Measurements from ENCODE around the gene SEC16A. TPM values are rescaled to one million over a fixed set of nuclear protein-coding genes. Genes with fewer than 3 reads are reported as not detected.

Gene SEC16A
- total and polyA plus RNA-seq, 4 donors = 21.7 to 96.1 (median 66.0) TPM

DNA sequence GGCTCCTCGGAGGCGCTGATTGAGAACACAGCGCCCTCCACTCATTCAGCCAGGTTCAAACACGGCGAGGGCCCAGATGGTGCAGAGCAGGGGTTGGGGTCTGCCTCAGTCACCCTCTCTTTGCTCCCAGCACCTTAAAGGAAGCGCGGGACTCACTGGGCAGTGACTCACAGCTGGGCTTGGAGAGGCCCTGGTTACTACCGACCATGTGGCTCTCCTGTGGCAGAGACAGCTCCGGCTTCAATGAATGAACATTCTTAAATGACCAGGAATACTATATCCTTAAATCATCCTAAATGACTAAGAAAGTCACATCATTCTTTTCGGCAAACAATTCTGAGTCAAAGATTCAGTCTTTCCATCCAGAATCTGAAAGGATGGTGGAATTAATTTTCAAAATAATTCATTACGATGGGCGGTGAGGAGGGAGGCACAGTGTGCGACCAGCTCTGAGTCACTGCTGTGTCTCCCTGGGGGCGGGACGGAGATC, 41.6 kb downstream of the SEC16A start:
- Histone ChIP-seq H3K27me3 (ENCODE audit: control insufficient read depth in 4 of 4, insufficient read depth in 4 of 4, low read length in 3 of 4) (no peaks in the 10 kb centered on the region), H3K4me3 (ENCODE audit: low read depth in 1 of 3, low read length in 3 of 3) (no peak overlapping the region), H3K4me1 (ENCODE audit: control insufficient read depth in 4 of 4, insufficient read depth in 4 of 4, low read length in 3 of 4) (peaks cover 14 to 60% (median 53%) of the 10 kb centered on the region in 4 donors), H3K27ac (ENCODE audit: low read depth in 1 of 2, low read length in 2 of 2) (peak overlapping the region; percentile 79 to 80), H3K36me3 (ENCODE audit: control insufficient read depth in 4 of 4, insufficient read depth in 3 of 4, low read depth in 1 of 4, low read length in 3 of 4) (peaks cover 17 to 46% (median 29%) of the 10 kb centered on the region in 4 donors), H3K9me3 (ENCODE audit: control insufficient read depth in 4 of 4, low read length in 3 of 4) (no peaks in the 10 kb centered on the region), H3K9ac (ENCODE audit: low read depth in 1 of 2, low read length in 2 of 2) (peak overlapping the region in 1 of 2 donors; percentile 32)
- no peak for DNase-seq (ENCODE audit: low spot score)
- no peak for TF ChIP-seq YY1 (IDR thresholded peaks at IDR 0.05)
- no peak for TF ChIP-seq FOXA2 (IDR thresholded peaks at IDR 0.05)
- no peak for TF ChIP-seq HNF4A (conservative IDR thresholded peaks at IDR 0.05)
- no peak for TF ChIP-seq RXRA (IDR thresholded peaks at IDR 0.05)
- TF ChIP-seq SP1 (IDR thresholded peaks at IDR 0.05) = no peak
- WGBS = 86% methylated on average over 15 of the region's 15 CpGs

DNA sequence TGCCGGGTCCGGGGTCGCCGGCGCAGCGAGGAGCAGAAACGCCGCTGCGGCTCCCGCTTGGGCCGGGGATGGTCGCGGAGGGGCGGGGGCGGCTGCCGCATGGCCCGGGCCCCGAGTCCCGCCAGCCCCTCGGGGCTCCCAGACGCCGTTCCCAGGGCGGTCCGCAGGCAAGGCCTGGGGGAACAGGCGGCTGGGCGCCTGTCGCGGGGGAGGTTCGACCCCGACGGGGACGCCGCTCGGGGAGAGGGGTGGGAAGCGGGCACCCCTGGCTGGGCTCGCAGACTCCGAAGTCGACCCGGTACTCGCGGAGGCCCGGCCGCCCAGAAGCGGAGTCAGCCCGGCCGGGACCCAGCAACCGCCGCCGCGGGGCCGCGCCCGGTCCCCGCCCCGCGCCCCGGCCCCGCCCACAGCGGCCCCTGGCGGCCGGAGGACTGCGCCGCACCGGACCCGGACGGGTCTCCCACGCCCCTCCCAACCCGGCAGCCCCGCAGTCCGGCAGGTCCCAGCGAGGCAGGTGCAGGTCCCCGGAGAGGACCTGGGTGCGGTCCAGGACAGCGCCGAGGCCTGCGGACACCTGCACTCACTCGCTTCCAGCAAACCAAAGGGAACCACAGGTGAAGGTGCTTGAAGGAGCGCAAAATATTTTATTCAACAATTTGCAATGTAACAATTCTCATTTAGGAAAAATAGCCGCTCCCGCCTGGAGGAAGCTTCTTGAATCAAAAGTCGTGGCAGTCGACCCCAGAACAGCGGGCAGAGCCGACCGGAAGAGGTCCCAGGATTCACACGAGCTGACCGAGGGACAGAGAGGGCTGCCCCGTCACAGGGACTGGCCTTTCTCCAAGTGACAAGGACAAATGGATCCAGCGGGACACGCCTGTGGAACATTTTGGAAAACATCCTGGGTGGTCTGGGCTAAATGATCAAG, 43.1 kb downstream of the SEC16A start, which contains the start of gene INPP5E:
Gene INPP5E (minus strand): TSS at position 365 of the 928 bp plus-strand sequence. CDS start 426 bp downstream, outside the sequence.
- WGBS = 5% methylated on average over 90 of the region's 90 CpGs
- peak; percentile 92 for DNase-seq (ENCODE audit: low spot score)
- TF ChIP-seq RAD21 (IDR thresholded peaks at IDR 0.05) = no peak
- TF ChIP-seq, protein P1, sequence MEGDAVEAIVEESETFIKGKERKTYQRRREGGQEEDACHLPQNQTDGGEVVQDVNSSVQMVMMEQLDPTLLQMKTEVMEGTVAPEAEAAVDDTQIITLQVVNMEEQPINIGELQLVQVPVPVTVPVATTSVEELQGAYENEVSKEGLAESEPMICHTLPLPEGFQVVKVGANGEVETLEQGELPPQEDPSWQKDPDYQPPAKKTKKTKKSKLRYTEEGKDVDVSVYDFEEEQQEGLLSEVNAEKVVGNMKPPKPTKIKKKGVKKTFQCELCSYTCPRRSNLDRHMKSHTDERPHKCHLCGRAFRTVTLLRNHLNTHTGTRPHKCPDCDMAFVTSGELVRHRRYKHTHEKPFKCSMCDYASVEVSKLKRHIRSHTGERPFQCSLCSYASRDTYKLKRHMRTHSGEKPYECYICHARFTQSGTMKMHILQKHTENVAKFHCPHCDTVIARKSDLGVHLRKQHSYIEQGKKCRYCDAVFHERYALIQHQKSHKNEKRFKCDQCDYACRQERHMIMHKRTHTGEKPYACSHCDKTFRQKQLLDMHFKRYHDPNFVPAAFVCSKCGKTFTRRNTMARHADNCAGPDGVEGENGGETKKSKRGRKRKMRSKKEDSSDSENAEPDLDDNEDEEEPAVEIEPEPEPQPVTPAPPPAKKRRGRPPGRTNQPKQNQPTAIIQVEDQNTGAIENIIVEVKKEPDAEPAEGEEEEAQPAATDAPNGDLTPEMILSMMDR (IDR thresholded peaks at IDR 0.05; ENCODE audit: low read depth, low read length, missing input control) = peak; percentile 65
- peak; percentile 20 for TF ChIP-seq SP1 (IDR thresholded peaks at IDR 0.05)
- Histone ChIP-seq H3K27ac (ENCODE audit: low read depth in 1 of 2, low read length in 2 of 2) (peak within 1 kb of the TSS; percentile 79 to 80), H3K9me3 (ENCODE audit: control insufficient read depth in 4 of 4, low read length in 3 of 4) (no peaks in the 10 kb centered on the region), H3K36me3 (ENCODE audit: control insufficient read depth in 4 of 4, insufficient read depth in 3 of 4, low read depth in 1 of 4, low read length in 3 of 4) (peaks cover 12 to 31% (median 21%) of the 10 kb centered on the region in 4 donors), H3K4me1 (ENCODE audit: control insufficient read depth in 4 of 4, insufficient read depth in 4 of 4, low read length in 3 of 4) (peaks cover 14 to 60% (median 53%) of the 10 kb centered on the region in 4 donors), H3K4me3 (ENCODE audit: low read depth in 1 of 3, low read length in 3 of 3) (peak within 1 kb of the TSS; percentile 56 to 78 (median 73)), H3K9ac (ENCODE audit: low read depth in 1 of 2, low read length in 2 of 2) (peak within 1 kb of the TSS; percentile 33 to 61), H3K27me3 (ENCODE audit: control insufficient read depth in 4 of 4, insufficient read depth in 4 of 4, low read length in 3 of 4) (no peaks in the 10 kb centered on the region)

DNA sequence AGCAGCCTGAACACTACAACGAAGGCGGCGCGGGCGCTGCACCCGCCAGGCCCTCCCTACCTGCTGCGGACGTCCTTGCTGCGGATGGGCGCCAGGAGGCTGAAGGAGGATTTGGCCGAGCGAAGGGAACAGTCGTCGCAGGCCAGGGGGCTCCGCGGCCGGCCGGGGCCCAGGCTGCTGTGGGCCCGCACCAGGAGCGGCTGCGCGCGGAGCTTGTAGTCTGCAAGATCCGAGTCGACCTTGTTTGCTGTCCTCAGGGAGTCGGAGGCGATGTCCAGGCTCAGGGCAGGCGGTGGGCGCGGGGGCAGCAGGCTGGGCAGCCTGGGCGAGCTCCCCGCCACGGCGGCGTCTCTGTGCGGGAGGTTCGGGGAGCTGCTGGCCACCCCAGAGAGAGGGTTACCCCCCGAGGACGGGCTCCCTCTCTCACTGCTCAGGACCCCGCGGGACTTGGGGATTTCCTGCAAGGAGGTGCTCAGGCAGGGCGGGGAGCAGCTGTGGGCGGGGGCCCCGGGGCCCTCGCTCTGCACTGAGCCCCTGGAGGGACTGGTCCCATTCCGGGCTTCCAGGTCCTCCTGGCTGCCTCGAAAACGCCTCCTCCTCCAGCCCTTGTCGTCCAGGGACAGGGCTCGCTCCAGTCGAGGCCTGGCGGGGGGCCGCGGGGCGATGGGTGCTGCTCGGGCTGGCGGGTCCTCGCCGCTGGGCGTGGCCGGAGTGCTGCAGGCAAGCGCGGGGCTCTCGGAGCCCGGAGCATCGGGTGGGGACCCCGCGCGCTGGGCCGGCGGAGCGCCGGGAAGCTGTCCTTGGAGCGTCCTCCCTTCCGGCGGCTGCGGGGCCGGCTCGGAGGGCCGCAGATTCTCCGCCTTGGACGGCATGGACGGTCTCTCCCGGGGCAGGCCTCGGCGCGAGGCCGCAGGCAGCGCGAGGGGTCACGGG, 44.0 kb downstream of the SEC16A start:
- H3K4me3 ChIP-seq (ENCODE audit: low read depth in 1 of 3, low read length in 3 of 3) = peak overlapping the region; percentile 56 to 78 (median 73)
- H3K27me3 ChIP-seq (ENCODE audit: control insufficient read depth in 4 of 4, insufficient read depth in 4 of 4, low read length in 3 of 4) = no peaks in the 10 kb centered on the region
- H3K4me1 ChIP-seq (ENCODE audit: control insufficient read depth in 4 of 4, insufficient read depth in 4 of 4, low read length in 3 of 4) = peaks cover 14 to 60% (median 53%) of the 10 kb centered on the region in 4 donors
- H3K27ac ChIP-seq (ENCODE audit: low read depth in 1 of 2, low read length in 2 of 2) = peak overlapping the region in 1 of 2 donors; percentile 56
- no peaks in the 10 kb centered on the region for H3K9me3 ChIP-seq (ENCODE audit: control insufficient read depth in 4 of 4, low read length in 3 of 4)
- peak overlapping the region; percentile 33 to 46 for H3K9ac ChIP-seq (ENCODE audit: low read depth in 1 of 2, low read length in 2 of 2)
- H3K36me3 ChIP-seq (ENCODE audit: control insufficient read depth in 4 of 4, insufficient read depth in 3 of 4, low read depth in 1 of 4, low read length in 3 of 4) = peaks cover 6 to 22% (median 15%) of the 10 kb centered on the region in 4 donors
- 9% methylated on average over 91 of the region's 91 CpGs for WGBS
- TF ChIP-seq, protein P2, sequence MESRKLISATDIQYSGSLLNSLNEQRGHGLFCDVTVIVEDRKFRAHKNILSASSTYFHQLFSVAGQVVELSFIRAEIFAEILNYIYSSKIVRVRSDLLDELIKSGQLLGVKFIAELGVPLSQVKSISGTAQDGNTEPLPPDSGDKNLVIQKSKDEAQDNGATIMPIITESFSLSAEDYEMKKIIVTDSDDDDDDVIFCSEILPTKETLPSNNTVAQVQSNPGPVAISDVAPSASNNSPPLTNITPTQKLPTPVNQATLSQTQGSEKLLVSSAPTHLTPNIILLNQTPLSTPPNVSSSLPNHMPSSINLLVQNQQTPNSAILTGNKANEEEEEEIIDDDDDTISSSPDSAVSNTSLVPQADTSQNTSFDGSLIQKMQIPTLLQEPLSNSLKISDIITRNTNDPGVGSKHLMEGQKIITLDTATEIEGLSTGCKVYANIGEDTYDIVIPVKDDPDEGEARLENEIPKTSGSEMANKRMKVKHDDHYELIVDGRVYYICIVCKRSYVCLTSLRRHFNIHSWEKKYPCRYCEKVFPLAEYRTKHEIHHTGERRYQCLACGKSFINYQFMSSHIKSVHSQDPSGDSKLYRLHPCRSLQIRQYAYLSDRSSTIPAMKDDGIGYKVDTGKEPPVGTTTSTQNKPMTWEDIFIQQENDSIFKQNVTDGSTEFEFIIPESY (IDR thresholded peaks at IDR 0.05) = no peak
- DNase-seq (ENCODE audit: low spot score) = peak; percentile 57

Data from liver (tissue), 9 donors.